ENCODE data around the gene ATP8B4.

- TF ChIP-seq CTCF (IDR thresholded peaks at IDR 0.05) (no peak), POLR2AphosphoS5 (IDR thresholded peaks at IDR 0.05; ENCODE audit: insufficient read depth in 1 of 2, low read depth in 1 of 2) (no peak), POLR2A (IDR thresholded peaks at IDR 0.05) (no peak)
Observed at GRCh38 chr15:49830391-49830790, 288.6 kb downstream of the ATP8B4 start.
